ENCODE results near the gene ADAMTS12. TPM values are rescaled to one million over a fixed set of nuclear protein-coding genes. Genes with fewer than 3 reads are reported as not detected.

Gene ADAMTS12
- total RNA-seq, 2 experiments from 2014 or later = not detected

- no peak overlapping the region for H2AFZ ChIP-seq (ENCODE audit: low read length)
- TF ChIP-seq CTCF (conservative IDR thresholded peaks at IDR 0.05; ENCODE audit: low read length) = no peak
- no peak for TF ChIP-seq EZH2phosphoT487 (IDR thresholded peaks at IDR 0.05; ENCODE audit: borderline replicate concordance, low read depth, low read length)
- no peak overlapping the region for H3K4me2 ChIP-seq (ENCODE audit: low read length)
- intact Hi-C loops (cut with micrococcal nuclease; ENCODE audit: unreplicated experiment) = no loop called here
- DNase-seq (ENCODE audit: low spot score) = no peak
- H3K4me3 ChIP-seq (ENCODE audit: low read depth, low read length, poor library complexity, severe bottlenecking) = no peak overlapping the region
- no peaks in the 10 kb centered on the region for H3K9me2 ChIP-seq (ENCODE audit: insufficient read depth, low read length)
- H3K4me1 ChIP-seq (ENCODE audit: insufficient read depth, low read length, poor library complexity, severe bottlenecking) = no peaks in the 10 kb centered on the region
- no TSS peak for BruUV-seq (replicated peaks)
- ChIA-PET CTCF (ENCODE audit: unreplicated experiment) (no interaction called here), POLR2A (no interaction called here)
- no peaks in the 10 kb centered on the region for H3K79me2 ChIP-seq (ENCODE audit: insufficient read depth, low read depth, low read length)
- no peaks in the 10 kb centered on the region for H3K36me3 ChIP-seq (ENCODE audit: insufficient read depth, low read length)
- no peaks in the 10 kb centered on the region for H3K9me3 ChIP-seq (ENCODE audit: low read length)
- H3K27ac ChIP-seq (ENCODE audit: low read depth, low read length, poor library complexity, severe bottlenecking) = no peak overlapping the region
- no peaks in the 10 kb centered on the region for H4K20me1 ChIP-seq (ENCODE audit: insufficient read depth, low read length)
These were observed 99.2 kb downstream of the ADAMTS12 start for GRCh38 chr5:33792559-33792958.

DNA sequence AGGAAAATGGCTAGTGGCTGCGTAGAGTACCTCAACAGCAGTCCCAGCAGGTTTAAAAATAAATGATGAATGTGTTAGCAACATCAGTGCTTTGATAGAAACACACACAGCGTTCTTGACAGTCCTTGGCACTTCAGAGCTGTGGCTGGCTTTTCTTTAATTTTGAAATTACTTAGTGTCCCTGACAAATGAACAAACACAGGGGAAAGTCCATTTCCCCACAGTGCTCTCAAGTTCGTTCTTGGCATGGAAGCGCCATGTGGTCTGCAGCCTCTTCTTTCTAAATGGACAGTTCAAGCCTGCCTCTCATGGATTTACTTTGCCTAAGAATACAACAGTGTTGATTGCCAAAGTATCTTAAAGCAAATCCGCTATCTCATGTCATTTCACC lies 102.2 kb downstream of the ADAMTS12 start:
- ChIA-PET CTCF (ENCODE audit: unreplicated experiment) (no interaction called here), POLR2A (no interaction called here)
- no peaks in the 10 kb centered on the region for H3K4me1 ChIP-seq (ENCODE audit: insufficient read depth, low read length, poor library complexity, severe bottlenecking)
- H3K4me2 ChIP-seq (ENCODE audit: low read length) = no peak overlapping the region
- H3K9me2 ChIP-seq (ENCODE audit: insufficient read depth, low read length) = no peaks in the 10 kb centered on the region
- no peak overlapping the region for H2AFZ ChIP-seq (ENCODE audit: low read length)
- no peaks in the 10 kb centered on the region for H3K9me3 ChIP-seq (ENCODE audit: low read length)
- H3K79me2 ChIP-seq (ENCODE audit: insufficient read depth, low read depth, low read length) = no peaks in the 10 kb centered on the region
- no peak overlapping the region for H3K27ac ChIP-seq (ENCODE audit: low read depth, low read length, poor library complexity, severe bottlenecking)
- no peak overlapping the region for H3K4me3 ChIP-seq (ENCODE audit: low read depth, low read length, poor library complexity, severe bottlenecking)
- H3K36me3 ChIP-seq (ENCODE audit: insufficient read depth, low read length) = no peaks in the 10 kb centered on the region
- no peaks in the 10 kb centered on the region for H4K20me1 ChIP-seq (ENCODE audit: insufficient read depth, low read length)
- intact Hi-C loops (cut with micrococcal nuclease; ENCODE audit: unreplicated experiment) = no loop called here
- no peak for TF ChIP-seq EZH2phosphoT487 (IDR thresholded peaks at IDR 0.05; ENCODE audit: borderline replicate concordance, low read depth, low read length)
- TF ChIP-seq CTCF (conservative IDR thresholded peaks at IDR 0.05; ENCODE audit: low read length) = no peak
- no TSS peak for BruUV-seq (replicated peaks)
- DNase-seq (ENCODE audit: low spot score) = no peak

DNA sequence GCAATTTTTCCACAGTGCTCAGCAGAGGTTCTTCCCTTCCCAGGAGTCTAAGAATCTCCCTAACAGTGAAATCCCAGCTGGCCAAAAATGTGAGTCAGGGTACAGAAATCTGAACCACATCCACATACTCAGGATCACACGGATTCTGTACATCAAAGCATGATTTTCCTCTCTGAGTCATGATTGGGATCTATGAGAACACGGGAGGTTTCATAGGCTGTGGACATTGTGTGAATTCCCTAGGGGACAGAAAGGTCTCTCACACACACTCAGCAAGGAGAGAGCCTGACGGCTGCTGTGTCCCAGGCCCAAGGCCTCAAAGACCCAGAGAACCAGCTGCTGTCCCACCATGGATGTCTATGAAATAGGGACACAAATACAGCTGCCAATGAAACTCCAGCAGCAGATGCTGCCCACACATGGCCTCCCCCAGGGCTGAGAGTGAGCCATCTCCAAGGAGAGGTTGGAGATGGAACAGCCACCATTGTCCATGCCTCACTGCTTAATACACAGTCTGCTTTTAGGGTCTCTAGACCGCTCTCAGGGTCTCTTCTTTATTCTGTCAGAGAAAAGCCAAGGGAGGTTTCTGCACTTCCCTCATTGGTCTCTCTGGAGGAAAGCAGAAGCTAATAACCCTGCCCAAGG lies 102.7 kb downstream of the ADAMTS12 start:
- no peaks in the 10 kb centered on the region for H3K9me3 ChIP-seq (ENCODE audit: low read length)
- H4K20me1 ChIP-seq (ENCODE audit: insufficient read depth, low read length) = no peaks in the 10 kb centered on the region
- TF ChIP-seq EZH2phosphoT487 (IDR thresholded peaks at IDR 0.05; ENCODE audit: borderline replicate concordance, low read depth, low read length) (no peak), CTCF (conservative IDR thresholded peaks at IDR 0.05; ENCODE audit: low read length) (no peak)
- ChIA-PET CTCF (ENCODE audit: unreplicated experiment) (no interaction called here), POLR2A (no interaction called here)
- H3K79me2 ChIP-seq (ENCODE audit: insufficient read depth, low read depth, low read length) = no peaks in the 10 kb centered on the region
- H3K4me2 ChIP-seq (ENCODE audit: low read length) = no peak overlapping the region
- H3K4me3 ChIP-seq (ENCODE audit: low read depth, low read length, poor library complexity, severe bottlenecking) = no peak overlapping the region
- intact Hi-C loops (cut with micrococcal nuclease; ENCODE audit: unreplicated experiment) = no loop called here
- DNase-seq (ENCODE audit: low spot score) = no peak
- no peaks in the 10 kb centered on the region for H3K4me1 ChIP-seq (ENCODE audit: insufficient read depth, low read length, poor library complexity, severe bottlenecking)
- H3K9me2 ChIP-seq (ENCODE audit: insufficient read depth, low read length) = no peaks in the 10 kb centered on the region
- no peaks in the 10 kb centered on the region for H3K36me3 ChIP-seq (ENCODE audit: insufficient read depth, low read length)
- no peak overlapping the region for H2AFZ ChIP-seq (ENCODE audit: low read length)
- BruUV-seq (replicated peaks) = no TSS peak
- no peak overlapping the region for H3K27ac ChIP-seq (ENCODE audit: low read depth, low read length, poor library complexity, severe bottlenecking)

Measured in OCI-LY7 (cell line).